ENCODE measurements around the gene CDH3.

DNA sequence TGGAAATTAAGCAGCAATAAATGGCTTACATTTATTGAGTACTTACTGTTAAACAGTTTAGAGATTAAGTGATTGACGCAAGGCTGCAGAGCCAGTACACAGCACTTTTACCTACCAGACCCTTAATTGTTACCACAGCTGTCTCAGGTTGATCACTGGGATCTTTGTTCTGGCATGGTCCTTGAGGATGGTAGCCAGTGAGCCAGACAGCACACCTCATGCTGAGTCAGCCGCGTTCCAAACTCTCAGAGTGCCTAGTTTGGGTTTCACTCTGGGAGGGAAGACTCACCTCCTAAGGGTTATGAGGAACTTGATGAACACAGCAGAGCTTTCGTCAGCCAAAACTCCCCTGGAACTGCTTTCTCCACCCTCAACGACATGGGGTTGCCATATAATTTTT lies 20.4 kb downstream of the CDH3 start:
- TF ChIP-seq POLR2A (IDR thresholded peaks at IDR 0.05) = no peak
- no peak for TF ChIP-seq CTCF (IDR thresholded peaks at IDR 0.05)
- TF ChIP-seq POLR2AphosphoS5 (IDR thresholded peaks at IDR 0.05) = no peak
